ENCODE measurements around the gene CASP2. TPM values are rescaled to one million over a fixed set of nuclear protein-coding genes. Genes with fewer than 3 reads are reported as not detected.

Gene CASP2
- total RNA-seq, 4 donors from 2014 or later, result 3.1 to 13.9 (median 4.1) TPM

DNA sequence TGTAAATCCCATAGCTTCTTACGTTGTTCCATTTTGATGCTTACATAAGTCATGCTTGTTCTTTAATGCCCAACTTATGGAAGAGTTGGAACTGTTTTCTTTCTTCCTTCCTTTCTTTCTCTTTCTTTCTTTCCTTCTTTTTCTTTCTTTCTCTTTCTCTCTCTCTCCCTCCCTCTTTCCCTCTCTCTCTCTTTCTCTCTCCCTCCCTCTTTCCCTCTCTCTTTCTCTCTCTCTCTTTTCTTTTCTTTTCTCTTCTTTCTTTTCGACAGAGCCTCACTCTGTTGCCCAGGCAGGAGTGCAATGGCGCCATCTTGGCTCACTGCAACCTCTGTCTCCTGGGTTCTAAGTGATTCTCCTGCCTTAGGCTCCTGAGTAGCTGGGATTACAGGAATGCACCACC is 55.4 kb downstream of the CASP2 start:
- Histone ChIP-seq H3K4me1 (no peaks in the 10 kb centered on the region), H3K27ac (no peak overlapping the region), H3K27me3 (no peaks in the 10 kb centered on the region), H3K4me3 (no peak overlapping the region), H3K36me3 (peaks cover 0 to 24% of the 10 kb centered on the region in 2 donors), H3K9me3 (no peaks in the 10 kb centered on the region)
- no peak for DNase-seq
- intact Hi-C loops (cut with DNase I; ENCODE audit: low total_unique reads), result no loop called here
- TF ChIP-seq POLR2A (IDR thresholded peaks at IDR 0.05), result no peak
- TF ChIP-seq, protein P1, sequence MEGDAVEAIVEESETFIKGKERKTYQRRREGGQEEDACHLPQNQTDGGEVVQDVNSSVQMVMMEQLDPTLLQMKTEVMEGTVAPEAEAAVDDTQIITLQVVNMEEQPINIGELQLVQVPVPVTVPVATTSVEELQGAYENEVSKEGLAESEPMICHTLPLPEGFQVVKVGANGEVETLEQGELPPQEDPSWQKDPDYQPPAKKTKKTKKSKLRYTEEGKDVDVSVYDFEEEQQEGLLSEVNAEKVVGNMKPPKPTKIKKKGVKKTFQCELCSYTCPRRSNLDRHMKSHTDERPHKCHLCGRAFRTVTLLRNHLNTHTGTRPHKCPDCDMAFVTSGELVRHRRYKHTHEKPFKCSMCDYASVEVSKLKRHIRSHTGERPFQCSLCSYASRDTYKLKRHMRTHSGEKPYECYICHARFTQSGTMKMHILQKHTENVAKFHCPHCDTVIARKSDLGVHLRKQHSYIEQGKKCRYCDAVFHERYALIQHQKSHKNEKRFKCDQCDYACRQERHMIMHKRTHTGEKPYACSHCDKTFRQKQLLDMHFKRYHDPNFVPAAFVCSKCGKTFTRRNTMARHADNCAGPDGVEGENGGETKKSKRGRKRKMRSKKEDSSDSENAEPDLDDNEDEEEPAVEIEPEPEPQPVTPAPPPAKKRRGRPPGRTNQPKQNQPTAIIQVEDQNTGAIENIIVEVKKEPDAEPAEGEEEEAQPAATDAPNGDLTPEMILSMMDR (IDR thresholded peaks at IDR 0.05 in 4 of 5, conservative IDR thresholded peaks at IDR 0.05 in 1 of 5), result no peak
- ATAC-seq, result no peak
- in situ Hi-C loops (cut with MboI; ENCODE audit: low sequenced_read_pairs in 4 of 4), result no loop called here

DNA sequence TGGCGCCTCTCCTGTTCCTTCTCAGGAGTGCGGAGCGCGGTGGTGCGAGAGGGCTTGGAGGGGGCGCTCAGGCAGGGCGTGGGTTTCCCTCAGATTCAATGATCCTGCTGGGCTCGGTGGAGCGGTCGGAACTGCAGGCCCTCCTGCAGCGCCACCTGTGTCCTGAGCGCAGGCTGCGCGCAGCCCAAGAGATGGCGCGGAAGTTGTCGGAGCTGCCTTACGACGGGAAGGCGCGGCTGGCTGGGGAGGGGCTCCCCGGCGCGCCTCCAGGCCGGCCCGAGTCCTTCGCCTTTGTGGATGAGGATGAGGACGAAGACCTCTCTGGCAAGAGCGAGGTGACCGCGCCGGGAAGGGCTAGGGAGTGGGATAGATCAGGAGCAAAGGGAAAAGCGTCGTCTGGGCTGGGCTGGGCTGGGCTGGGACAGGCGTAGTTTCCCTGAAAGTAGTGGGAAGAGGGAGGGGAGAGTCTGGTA is 57.3 kb downstream of the CASP2 start:
- H3K9me3 ChIP-seq, result no peaks in the 10 kb centered on the region
- H3K4me1 ChIP-seq, result no peaks in the 10 kb centered on the region
- DNase-seq (no peak), ATAC-seq (no peak)
- H3K4me3 ChIP-seq, result no peak overlapping the region
- H3K36me3 ChIP-seq, result peaks cover 0 to 16% of the 10 kb centered on the region in 2 donors
- intact Hi-C loops (cut with DNase I; ENCODE audit: low total_unique reads) (no loop called here), in situ Hi-C loops (cut with MboI; ENCODE audit: low sequenced_read_pairs in 4 of 4) (no loop called here)
- TF ChIP-seq, protein P1 (IDR thresholded peaks at IDR 0.05 in 4 of 5, conservative IDR thresholded peaks at IDR 0.05 in 1 of 5), result peak in 2 of 5 experiments; percentile 35 to 38
- no peak for TF ChIP-seq POLR2A (IDR thresholded peaks at IDR 0.05)
- H3K27me3 ChIP-seq, result no peaks in the 10 kb centered on the region
- no peak overlapping the region for H3K27ac ChIP-seq

DNA sequence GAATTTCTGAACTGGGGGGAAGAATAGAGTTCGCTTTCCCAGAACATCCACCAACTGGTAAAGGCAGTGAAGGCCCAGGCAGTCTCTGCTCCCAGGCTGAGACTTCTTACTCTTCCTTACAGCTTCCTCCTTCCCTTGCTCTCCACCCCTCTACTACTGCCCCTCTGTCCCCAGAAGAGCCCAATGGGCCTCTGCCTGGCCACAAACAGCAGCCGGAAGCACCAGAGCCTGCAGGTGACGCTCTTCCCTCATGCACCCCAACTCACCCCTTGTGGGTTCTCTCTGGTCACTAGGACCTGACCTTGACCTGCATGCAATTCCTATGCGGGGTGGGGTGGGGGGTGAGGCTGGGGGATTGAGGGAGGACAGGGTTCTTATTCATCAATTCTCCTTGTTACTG is 57.9 kb downstream of the CASP2 start:
- H3K27ac ChIP-seq, result no peak overlapping the region
- in situ Hi-C loops (cut with MboI; ENCODE audit: low sequenced_read_pairs in 4 of 4), result no loop called here
- DNase-seq (no peak), ATAC-seq (no peak)
- TF ChIP-seq, protein P1 (IDR thresholded peaks at IDR 0.05 in 4 of 5, conservative IDR thresholded peaks at IDR 0.05 in 1 of 5), result no peak
- no peak for TF ChIP-seq POLR2A (IDR thresholded peaks at IDR 0.05)
- H3K9me3 ChIP-seq, result no peaks in the 10 kb centered on the region
- no peaks in the 10 kb centered on the region for H3K4me1 ChIP-seq
- H3K4me3 ChIP-seq, result no peak overlapping the region
- intact Hi-C loops (cut with DNase I; ENCODE audit: low total_unique reads), result no loop called here
- H3K36me3 ChIP-seq, result peaks cover 0 to 16% of the 10 kb centered on the region in 2 donors
- no peaks in the 10 kb centered on the region for H3K27me3 ChIP-seq

DNA sequence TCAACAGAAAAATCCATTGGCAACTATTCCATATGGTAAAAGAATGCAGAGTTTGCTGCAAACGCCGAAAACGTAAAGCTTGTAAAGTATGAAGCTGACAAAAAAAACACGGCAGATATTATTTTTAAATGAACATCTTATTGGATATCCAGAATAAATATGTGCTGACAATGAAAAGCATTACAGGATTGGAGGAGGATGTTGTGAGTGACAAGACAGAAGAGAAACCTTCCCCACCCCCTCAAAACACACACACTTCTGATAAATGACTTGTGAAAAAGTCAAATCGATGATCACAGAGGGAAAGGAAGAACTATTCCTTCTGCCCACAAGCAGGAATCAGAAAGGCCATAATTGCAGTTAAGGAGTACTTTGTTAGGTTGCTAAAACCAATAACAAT is 59.8 kb downstream of the CASP2 start:
- in situ Hi-C loops (cut with MboI; ENCODE audit: low sequenced_read_pairs in 4 of 4), result no loop called here
- Histone ChIP-seq H3K36me3 (peaks cover 0 to 7% of the 10 kb centered on the region in 2 donors), H3K27me3 (no peaks in the 10 kb centered on the region), H3K4me1 (no peaks in the 10 kb centered on the region), H3K9me3 (no peaks in the 10 kb centered on the region), H3K4me3 (no peak overlapping the region), H3K27ac (no peak overlapping the region)
- no peak for ATAC-seq
- TF ChIP-seq, protein P1 (IDR thresholded peaks at IDR 0.05 in 4 of 5, conservative IDR thresholded peaks at IDR 0.05 in 1 of 5), result no peak
- no peak for TF ChIP-seq POLR2A (IDR thresholded peaks at IDR 0.05)
- intact Hi-C loops (cut with DNase I; ENCODE audit: low total_unique reads), result no loop called here
- no peak for DNase-seq

DNA sequence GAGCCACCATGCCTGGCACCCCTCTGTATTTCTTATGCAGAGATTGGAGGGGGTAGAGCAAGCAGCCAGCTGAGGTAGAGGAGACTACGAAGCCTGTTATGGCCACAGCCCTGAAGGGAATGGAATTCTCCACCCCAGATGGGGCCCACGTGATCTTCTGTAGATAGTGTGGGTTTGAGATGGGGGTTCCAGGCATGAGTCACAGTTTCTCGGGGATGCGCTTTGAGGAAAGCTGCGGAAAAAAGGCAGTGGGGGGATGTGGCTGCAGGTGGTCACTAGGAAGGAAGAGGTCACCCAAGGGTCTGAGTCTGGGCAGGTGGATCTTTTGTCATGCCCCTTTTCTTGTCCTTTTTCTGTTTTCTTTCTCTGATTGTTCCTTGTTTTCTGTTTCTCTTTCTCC is 62.9 kb downstream of the CASP2 start:
- Histone ChIP-seq H3K9me3 (no peaks in the 10 kb centered on the region), H3K4me1 (no peaks in the 10 kb centered on the region), H3K27me3 (no peaks in the 10 kb centered on the region), H3K4me3 (no peak overlapping the region), H3K36me3 (peaks cover 0 to 5% of the 10 kb centered on the region in 2 donors), H3K27ac (no peak overlapping the region)
- intact Hi-C loops (cut with DNase I; ENCODE audit: low total_unique reads), result no loop called here
- TF ChIP-seq POLR2A (IDR thresholded peaks at IDR 0.05), result no peak
- TF ChIP-seq, protein P1 (IDR thresholded peaks at IDR 0.05 in 4 of 5, conservative IDR thresholded peaks at IDR 0.05 in 1 of 5), result no peak
- in situ Hi-C loops (cut with MboI; ENCODE audit: low sequenced_read_pairs in 4 of 4), result no loop called here
- ATAC-seq (no peak), DNase-seq (no peak)

Data from gastrocnemius medialis (tissue), 4 donors.